ENCODE measurements around the gene IQGAP2. TPM values are rescaled to one million over a fixed set of nuclear protein-coding genes. Genes with fewer than 3 reads are reported as not detected.

IQGAP2 gene
- total RNA-seq, 1 experiment from 2014 or later: 0.59 TPM

GRCh38 chr5:76592692-76593091, 189.6 kb downstream of the IQGAP2 start:
- no peaks in the 10 kb centered on the region for H3K9me3 ChIP-seq (ENCODE audit: control insufficient read depth, insufficient read depth, low read depth, low read length)
- no peak for DNase-seq (ENCODE audit: low read depth, low spot score)
- no peak for ATAC-seq
- no peaks in the 10 kb centered on the region for H3K4me1 ChIP-seq (ENCODE audit: control insufficient read depth, insufficient read depth, low read length)
- ChIA-PET POLR2A (no interaction called here), CTCF (no interaction called here)
- no TSS peak for BruUV-seq (replicated peaks)
- H3K4me3 ChIP-seq (ENCODE audit: low read depth in 2 of 2, low read length in 2 of 2): no peak overlapping the region
- intact Hi-C loops (cut with micrococcal nuclease; ENCODE audit: unreplicated experiment): no loop called here
- in situ Hi-C loops (cut with HindIII; ENCODE audit: low pct_unique_long_range_greater_than_20kb, low sequenced_read_pairs): no loop called here
- no peaks in the 10 kb centered on the region for H3K36me3 ChIP-seq (ENCODE audit: control insufficient read depth, insufficient read depth, low read length)
- peaks cover 28% of the 10 kb centered on the region for H3K27me3 ChIP-seq (ENCODE audit: control insufficient read depth, insufficient read depth, low read length)
- H3K27ac ChIP-seq (ENCODE audit: low read length): no peak overlapping the region
- no peak for TF ChIP-seq POLR2AphosphoS5 (IDR thresholded peaks at IDR 0.05; ENCODE audit: low read depth, low read length)
- no peak for TF ChIP-seq SIN3A (IDR thresholded peaks at IDR 0.05; ENCODE audit: borderline replicate concordance, insufficient read depth, low read depth, low read length)
- TF ChIP-seq TCF7L2 (IDR thresholded peaks at IDR 0.05; ENCODE audit: low read depth, low read length): no peak
- no peak for TF ChIP-seq CTCF (IDR thresholded peaks at IDR 0.05)
- TF ChIP-seq, protein P1, sequence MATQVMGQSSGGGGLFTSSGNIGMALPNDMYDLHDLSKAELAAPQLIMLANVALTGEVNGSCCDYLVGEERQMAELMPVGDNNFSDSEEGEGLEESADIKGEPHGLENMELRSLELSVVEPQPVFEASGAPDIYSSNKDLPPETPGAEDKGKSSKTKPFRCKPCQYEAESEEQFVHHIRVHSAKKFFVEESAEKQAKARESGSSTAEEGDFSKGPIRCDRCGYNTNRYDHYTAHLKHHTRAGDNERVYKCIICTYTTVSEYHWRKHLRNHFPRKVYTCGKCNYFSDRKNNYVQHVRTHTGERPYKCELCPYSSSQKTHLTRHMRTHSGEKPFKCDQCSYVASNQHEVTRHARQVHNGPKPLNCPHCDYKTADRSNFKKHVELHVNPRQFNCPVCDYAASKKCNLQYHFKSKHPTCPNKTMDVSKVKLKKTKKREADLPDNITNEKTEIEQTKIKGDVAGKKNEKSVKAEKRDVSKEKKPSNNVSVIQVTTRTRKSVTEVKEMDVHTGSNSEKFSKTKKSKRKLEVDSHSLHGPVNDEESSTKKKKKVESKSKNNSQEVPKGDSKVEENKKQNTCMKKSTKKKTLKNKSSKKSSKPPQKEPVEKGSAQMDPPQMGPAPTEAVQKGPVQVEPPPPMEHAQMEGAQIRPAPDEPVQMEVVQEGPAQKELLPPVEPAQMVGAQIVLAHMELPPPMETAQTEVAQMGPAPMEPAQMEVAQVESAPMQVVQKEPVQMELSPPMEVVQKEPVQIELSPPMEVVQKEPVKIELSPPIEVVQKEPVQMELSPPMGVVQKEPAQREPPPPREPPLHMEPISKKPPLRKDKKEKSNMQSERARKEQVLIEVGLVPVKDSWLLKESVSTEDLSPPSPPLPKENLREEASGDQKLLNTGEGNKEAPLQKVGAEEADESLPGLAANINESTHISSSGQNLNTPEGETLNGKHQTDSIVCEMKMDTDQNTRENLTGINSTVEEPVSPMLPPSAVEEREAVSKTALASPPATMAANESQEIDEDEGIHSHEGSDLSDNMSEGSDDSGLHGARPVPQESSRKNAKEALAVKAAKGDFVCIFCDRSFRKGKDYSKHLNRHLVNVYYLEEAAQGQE (IDR thresholded peaks at IDR 0.05; ENCODE audit: insufficient read depth in 1 of 2, low read depth in 2 of 2, low read length in 1 of 2): no peak

- in situ Hi-C loops (cut with HindIII; ENCODE audit: low pct_unique_long_range_greater_than_20kb, low sequenced_read_pairs): no loop called here
These were observed 191.0 kb downstream of the IQGAP2 start for GRCh38 chr5:76594107-76594506.

More at GRCh38 chr5:76594107-76594506, 191.0 kb downstream of the IQGAP2 start:
- no peak for ATAC-seq
- peaks cover 24% of the 10 kb centered on the region for H3K27me3 ChIP-seq (ENCODE audit: control insufficient read depth, insufficient read depth, low read length)
- intact Hi-C loops (cut with micrococcal nuclease; ENCODE audit: unreplicated experiment): no loop called here
- CTCF ChIA-PET: interaction anchor here (0.6 kb wide), 1 partner anchor 299 kb away, joined by 4 read pairs; no protein-coding TSS in a partner anchor
- H3K4me1 ChIP-seq (ENCODE audit: control insufficient read depth, insufficient read depth, low read length): no peaks in the 10 kb centered on the region
- no peak overlapping the region for H3K27ac ChIP-seq (ENCODE audit: low read length)
- no peaks in the 10 kb centered on the region for H3K9me3 ChIP-seq (ENCODE audit: control insufficient read depth, insufficient read depth, low read depth, low read length)
- H3K4me3 ChIP-seq (ENCODE audit: low read depth in 2 of 2, low read length in 2 of 2): no peak overlapping the region
- DNase-seq (ENCODE audit: low read depth, low spot score): no peak
- POLR2A ChIA-PET: interaction anchor here (0.6 kb wide), 1 partner anchor 204 kb away, joined by 5 read pairs; no protein-coding TSS in a partner anchor
- no peaks in the 10 kb centered on the region for H3K36me3 ChIP-seq (ENCODE audit: control insufficient read depth, insufficient read depth, low read length)
- no TSS peak for BruUV-seq (replicated peaks)
- TF ChIP-seq, protein P1 (IDR thresholded peaks at IDR 0.05; ENCODE audit: insufficient read depth in 1 of 2, low read depth in 2 of 2, low read length in 1 of 2): no peak
- no peak for TF ChIP-seq POLR2AphosphoS5 (IDR thresholded peaks at IDR 0.05; ENCODE audit: low read depth, low read length)
- TF ChIP-seq CTCF (IDR thresholded peaks at IDR 0.05): no peak
- TF ChIP-seq TCF7L2 (IDR thresholded peaks at IDR 0.05; ENCODE audit: low read depth, low read length): no peak
- TF ChIP-seq SIN3A (IDR thresholded peaks at IDR 0.05; ENCODE audit: borderline replicate concordance, insufficient read depth, low read depth, low read length): no peak
